NCI-H146 (cell line): ENCODE data around the gene KRTAP12-1.
"Not testable (repeated sequence)": the region's sequence is repeated elsewhere in the genome, so short reads cannot be mapped to it uniquely, and the experiment has no call there.

Experiments used
- DNase-seq: peaks from one replicate; lab custom pipeline; 2025; lab: John Stamatoyannopoulos, UW

The KRTAP12-1 gene

GRCh38 chr21:44667612-44668011, 14.4 kb downstream of the KRTAP12-1 start:
- no peak for DNase-seq

GRCh38 chr21:44666401-44667320, 15.3 kb downstream of the KRTAP12-1 start, which contains the start of gene KRTAP12-2:
TSS of gene KRTAP12-2 (minus strand) at chr21:44666927. CDS start at chr21:44666886, 41 bp downstream.
- peak; percentile 22 for DNase-seq

- DNase-seq, result no peak
Measured at GRCh38 chr21:44664691-44665090, 17.3 kb downstream of the KRTAP12-1 start.

DNA sequence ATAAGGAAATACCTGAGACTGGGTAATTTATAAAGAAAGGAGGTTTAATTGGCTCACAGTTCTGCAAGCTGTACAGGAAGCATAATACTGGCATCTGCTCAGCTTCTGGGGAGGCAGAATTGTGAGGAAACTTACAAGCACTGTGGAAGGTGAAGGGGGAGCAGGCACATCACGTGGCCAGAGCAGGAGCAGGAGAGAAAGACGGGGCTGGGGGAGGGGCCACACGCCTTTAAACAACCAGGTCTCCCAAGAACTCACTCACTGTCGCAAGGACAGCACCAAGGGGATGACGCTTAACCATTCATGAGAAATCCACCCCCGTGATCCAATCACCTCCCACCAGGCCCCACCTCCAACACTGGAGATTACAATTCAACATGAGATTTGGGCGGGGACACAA, 20.4 kb downstream of the KRTAP12-1 start:
- not testable (repeated sequence) for DNase-seq

GRCh38 chr21:44658913-44659595, 22.9 kb downstream of the KRTAP12-1 start:
- DNase-seq, result no peak

DNA sequence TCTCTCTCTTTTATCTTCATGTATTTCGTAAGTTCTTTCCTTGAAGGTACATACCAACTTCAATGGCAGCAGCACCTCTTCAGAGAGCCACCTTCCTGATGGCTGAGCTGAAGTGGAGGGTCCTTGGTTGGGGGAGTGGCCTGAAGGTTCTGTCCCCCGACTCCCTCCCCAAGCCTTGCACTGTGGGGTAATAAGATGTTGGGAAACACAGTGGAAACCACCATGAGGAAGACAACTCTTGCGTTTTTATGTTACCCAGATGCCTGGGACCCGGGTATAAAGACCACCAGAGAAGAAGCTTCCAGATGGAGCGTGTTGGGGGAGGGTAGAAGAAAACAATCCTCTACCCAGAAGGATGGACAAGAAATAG, 23.4 kb downstream of the KRTAP12-1 start:
- no peak for DNase-seq

GRCh38 chr21:44657635-44658540, 24.1 kb downstream of the KRTAP12-1 start, which contains the start of gene KRTAP12-3:
TSS of gene KRTAP12-3 (plus strand) at chr21:44657932. CDS start at chr21:44657980, 48 bp downstream.
- DNase-seq, result no peak

GRCh38 chr21:44656868-44657267, 25.1 kb downstream of the KRTAP12-1 start:
- DNase-seq, result no peak

- no peak for DNase-seq
Measured at GRCh38 chr21:44654576-44655175, 27.3 kb downstream of the KRTAP12-1 start, which contains the start of gene KRTAP12-4. TSS of gene KRTAP12-4 (minus strand) at chr21:44654659. CDS start at chr21:44654614, 45 bp downstream.

DNA sequence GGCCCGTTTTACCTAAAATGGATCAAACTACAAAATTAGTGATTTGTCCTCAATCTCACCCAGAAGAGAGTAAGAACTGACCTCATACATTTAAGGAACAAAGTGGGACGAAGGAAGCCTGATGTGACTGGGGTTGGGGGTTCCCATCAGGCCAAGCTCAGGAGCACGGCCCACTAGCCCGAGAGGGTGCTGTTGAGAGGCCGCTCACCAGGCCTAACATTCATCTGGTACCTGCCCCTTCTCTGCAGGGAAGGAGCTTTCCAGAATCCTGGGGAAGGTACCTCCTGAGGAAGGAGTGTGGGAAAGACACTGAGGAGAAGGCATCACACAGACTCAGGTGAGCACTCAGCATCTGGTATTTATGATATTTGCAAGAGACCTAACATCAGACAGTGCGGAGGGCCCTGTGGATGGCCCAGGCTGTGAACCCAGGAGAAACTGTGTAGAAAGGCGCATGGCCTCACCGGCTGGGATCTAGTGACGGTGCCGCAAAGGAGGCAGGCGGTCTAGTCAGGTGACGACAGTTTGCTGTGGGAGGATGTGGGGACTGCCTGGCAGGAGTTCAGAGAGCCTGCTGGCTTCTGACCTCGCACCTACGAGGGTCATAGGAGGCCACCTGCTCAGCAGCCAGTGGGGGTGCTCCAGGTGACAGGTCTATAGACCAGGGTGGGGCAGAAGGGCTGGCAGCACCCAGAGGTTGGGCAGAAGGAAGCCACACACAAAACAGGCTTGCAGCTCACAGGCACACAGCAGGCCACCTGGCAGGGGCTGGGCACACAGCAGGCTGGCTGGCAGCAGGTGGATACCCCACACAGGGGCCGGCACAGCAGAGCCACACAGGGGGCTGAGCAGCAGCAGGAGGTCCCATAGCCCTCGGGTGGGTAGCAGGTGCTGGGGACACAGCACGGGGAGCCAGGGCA, 28.0 kb downstream of the KRTAP12-1 start:
- peak; percentile 67 for DNase-seq

DNA sequence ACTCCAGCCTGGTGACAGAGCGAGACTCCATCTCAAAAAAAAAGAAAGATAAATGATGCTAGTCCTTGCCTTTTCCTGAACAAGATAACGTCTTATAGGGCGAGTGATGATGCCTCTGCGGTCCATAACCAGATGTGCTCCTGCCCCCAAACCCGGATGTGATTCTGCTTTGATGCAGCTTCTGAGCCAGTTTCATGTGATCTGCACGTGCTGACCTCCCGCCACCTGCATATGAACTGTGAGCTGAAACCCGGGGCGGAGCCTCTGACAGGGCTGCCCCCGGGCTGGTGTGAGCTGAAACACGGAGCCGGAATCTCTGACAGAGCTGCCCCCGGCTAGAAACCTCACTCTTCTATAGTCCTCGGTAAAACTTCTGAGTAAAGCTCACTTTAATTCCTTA, 28.8 kb downstream of the KRTAP12-1 start:
- no peak for DNase-seq

DNA sequence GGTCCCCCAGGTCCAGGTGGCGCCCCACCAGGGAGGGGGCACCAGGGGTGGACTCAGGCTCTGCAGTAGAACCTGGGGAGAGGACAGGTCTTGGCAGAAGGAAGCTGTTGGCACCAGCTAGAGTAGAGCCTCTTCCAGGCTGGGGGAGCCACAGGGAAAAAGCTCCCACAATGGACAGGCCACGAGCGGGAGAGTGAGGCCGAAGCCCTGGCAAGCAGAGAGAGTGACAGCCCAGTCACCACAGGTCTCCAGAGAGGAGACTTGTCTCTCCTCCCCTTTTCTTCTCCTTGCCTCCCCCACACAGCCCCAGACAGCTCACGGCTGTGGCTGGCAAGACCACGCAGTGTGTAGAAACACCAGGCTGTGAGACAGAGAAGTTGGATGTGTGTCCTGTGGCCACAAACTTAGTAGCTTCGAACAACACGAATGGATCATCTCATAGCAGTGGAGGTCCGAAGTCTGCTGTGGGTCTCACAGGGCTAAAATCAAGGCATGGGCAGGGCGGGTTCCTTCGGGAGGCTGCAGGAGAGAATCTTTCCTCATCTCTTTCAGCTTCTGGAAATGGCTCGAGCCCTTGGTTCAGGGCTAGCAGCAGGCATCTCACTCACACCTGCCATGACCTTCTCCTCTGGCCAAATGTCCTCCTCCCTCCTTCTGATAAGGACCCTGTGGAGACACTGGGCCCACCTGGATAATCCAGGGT, 30.8 kb downstream of the KRTAP12-1 start:
- DNase-seq, result no peak

DNA sequence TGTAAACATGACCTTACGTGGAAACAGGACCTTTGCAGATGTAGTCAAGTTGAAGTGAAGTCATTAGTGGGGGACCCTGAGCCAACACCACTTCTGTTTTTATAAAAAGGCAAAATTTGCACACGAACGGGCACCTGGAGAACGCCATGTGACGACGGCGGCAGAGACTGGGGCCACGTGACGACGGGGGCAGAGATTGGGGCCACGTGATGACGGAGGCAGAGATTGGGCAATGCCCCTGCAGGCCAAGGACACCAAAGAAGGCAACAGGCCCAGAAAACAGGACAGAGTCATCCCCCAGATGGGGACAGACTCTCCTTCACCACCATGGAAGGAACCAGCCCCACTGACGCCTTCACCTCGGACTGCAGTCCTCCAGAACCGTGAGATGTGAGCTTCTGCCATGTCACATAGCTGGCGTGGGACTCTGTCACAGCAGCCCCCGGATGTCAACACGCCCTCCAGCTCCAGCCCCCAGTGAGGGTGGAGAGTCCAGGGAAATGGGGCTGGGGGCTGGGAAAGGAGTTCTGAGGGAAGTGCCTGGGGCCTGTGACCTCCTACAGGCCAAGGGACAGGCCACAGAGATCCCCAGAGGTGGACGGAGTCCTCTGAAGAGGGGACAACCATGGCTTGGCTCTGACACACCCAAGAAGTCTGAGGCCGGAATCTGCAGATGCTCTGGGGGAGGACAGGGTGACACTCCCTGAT, 31.5 kb downstream of the KRTAP12-1 start:
- DNase-seq, result no peak

GRCh38 chr21:44649521-44650100, 32.4 kb downstream of the KRTAP12-1 start:
- DNase-seq, result no peak

DNA sequence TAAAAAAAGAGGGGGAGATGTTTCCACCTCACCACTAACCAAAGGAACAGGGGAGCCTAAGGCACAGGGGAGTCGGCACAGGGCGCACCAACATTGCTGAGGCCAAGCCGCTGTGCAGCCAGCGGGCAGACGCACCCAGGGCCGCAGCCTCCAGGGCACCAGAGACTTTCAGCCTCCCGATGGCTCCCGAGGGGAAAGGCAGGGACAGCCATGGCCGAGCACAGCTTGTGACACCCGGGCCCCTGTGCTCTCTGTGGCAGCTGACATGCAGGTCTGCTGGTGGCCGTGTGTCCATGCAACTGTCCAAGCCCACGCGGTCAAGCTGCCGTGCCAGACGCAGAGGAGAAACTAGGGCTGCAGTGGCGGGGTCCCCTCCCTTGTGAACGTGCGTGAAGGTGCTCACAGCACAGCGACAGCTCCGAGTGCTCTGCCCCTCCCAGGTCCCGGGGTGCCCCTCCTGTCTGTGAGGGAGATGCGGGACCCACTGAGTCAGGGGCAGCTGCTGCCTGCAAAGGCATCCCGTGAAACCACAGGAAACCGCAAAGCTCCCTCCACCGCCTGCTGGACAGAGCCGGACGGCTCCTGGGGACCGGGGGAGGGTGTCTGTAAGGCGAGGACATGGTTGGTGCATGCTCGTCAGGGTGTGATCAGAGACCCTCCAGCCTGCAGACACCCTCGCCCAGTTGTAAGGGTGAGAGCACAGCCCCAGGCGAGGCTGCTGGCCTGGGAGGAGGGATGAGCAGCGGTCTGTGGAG, 33.2 kb downstream of the KRTAP12-1 start:
- DNase-seq, result no peak

- no peak for DNase-seq
Measured at GRCh38 chr21:44647222-44647552, 34.8 kb downstream of the KRTAP12-1 start.

- peak; percentile 58 for DNase-seq
Measured at GRCh38 chr21:44646366-44647221, 35.4 kb downstream of the KRTAP12-1 start, which contains the start of gene KRTAP10-11. TSS of gene KRTAP10-11 (plus strand) at chr21:44646414. CDS start at chr21:44646459, 45 bp downstream.
